ENCODE measurements around the gene UBE2D4.
"Not testable (repeated sequence)": the region's sequence is repeated elsewhere in the genome, so short reads cannot be mapped to it uniquely, and the experiment has no call there.

The UBE2D4 gene

DNA sequence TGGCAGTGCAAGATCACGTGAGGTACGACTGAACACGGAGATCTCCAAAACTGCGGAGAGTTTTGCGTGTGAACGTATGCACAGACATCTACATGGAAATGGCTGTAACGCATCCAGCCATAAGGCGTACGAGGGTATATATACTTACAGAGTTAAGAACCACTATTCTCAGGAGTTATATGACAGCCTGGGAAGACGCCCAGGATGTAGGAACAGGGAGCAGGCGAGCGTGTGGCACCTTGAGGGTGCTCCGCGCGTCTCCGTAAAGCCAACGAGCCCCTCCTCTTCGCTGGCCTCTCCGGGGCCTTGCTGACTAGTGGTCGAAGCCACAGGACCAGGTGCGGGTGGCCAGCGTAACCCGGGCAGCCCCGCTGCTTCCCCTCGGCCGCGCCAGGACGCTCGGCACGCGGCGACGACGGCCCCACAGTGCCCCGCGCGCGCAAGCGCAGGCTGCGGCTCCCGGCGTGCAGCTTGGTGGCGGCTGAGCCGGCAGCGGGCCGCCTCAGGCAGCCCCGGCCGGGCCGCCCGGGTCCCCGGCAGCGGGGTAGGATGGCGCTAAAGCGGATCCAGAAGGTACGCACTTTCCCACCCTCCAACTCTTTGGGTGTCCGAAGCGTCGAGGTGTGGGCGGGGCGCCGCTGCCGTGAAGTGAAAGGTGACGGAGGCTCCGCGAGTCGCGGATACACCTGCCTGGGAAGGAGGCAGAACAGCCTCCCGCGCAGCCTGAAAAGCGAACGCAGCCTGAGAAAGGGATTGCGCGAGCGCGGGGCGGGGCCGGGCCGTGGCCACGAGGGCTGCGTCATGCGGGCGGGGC is at the start of gene UBE2D4:
TSS of gene UBE2D4 (plus strand) at position 453 of the 814 bp plus-strand sequence. CDS start at position 550, 97 bp downstream.
- DNase-seq = peak; percentile 85

DNA sequence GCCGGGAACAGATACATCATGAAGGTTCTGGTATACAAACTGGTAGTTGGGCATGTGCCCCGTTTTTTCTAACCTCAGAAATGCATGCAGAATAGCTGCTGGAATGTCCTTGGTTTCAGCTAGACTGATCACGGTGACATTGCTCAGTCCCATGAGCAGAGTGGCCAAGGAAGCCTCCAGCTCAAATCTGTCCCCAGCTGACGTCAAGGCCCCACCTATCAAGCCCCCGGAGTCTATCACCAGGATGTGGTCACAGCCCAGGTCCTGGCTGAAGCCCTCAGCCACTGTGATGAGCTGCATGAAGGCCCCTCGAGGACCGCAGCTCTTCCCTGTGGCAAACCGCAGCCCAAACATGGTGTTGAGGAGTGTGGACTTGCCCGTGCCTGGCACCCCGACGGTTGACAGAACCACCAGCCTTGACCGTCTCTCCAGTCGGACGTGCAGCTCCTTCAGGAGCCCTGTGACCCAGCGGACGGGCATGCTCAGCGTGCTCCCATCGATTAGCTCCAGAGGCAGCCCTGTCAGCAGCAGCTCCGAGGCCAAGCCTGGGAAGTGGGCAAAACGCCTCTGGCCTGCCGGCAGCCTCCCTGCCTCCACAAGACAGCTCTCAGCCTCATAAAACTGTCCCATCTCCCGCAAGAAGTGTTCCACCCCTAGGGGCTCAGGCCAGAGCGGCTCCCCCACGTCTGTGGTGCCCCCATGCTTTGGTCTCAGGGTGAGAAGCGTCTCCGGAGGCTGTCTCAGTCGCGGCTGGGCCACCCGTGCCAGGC is 49.1 kb upstream of the UBE2D4 start:
- DNase-seq = no peak

DNA sequence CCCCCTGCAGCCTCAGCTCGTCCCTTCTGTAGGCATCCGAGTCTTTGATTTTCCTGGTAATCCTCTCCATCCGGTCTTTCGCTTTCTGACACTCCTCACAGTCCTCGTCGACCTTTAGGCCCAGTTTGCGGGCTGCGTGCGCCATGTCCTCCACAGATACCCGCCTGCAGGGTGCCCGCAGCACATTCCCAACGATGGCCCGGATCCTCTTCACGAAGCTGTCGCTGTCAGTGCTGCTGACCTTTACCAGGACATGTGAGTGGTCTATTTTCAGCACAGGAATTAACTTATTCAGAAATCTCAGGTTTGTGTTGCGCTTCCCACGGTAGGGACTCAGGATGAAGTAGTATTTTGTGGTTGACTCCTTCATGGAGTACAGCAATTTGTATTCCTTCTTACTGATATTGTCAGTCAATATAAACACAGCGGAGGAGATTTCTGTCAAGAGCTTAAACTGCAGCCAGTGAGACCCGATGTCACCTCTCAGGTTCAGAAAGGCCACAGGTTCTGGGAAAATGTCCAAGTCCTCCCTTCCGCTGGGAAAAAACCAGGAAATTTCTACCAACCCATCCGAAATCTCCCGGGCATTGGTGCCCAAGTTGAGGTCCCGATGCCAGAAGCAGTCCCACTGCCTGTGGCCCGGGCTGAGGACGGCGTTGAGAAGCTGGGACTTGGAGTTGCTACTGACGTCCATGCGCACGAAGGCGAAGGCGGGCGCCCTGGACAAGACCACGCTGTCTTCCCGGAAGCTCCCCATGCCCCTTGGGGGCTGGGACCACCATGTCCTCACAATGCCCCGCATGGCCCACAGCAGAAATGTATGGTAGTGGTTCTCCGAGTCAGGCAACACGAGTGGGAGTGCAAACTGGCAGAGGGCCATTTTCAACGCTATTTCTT is 48.0 kb upstream of the UBE2D4 start:
- DNase-seq = no peak

DNA sequence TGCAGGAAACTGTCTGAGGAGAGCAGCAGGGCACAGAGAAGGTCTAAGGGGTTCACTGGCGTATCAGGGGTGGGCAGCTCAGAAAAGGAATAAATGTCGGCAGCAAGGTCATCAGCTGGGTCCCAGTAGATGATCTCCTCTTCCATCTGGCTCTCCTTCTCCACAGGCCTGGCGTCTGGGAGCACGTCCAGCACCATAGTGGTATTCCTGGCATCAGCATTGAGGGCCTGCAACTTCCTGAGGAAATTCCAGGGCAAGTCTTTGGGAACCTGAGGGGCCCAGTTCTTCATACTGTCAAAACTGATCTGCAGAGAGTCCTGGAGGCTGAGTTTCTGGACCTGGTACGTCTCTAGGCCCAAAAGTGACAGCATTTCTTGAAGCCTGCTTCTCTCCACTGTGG is 47.4 kb upstream of the UBE2D4 start:
- DNase-seq = no peak

DNA sequence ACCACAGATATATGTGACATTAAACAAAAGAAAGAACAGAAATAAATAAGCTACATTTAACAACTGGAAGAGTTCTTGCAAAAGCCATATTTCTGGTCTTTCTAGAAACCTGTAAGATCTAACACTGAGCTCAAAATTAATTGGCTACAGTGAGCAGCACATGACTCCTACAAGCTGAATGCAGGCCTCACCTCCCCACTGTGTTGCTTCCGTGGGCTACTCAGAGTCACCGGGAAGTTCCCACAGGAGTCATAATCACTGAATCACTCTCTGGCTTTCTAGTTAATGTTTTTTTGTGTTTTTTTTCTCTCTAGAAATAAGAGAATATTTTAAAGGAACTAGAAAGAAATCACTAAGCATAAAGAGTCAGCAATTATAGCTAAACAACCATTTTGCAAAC is 46.8 kb upstream of the UBE2D4 start:
- DNase-seq = no peak

DNA sequence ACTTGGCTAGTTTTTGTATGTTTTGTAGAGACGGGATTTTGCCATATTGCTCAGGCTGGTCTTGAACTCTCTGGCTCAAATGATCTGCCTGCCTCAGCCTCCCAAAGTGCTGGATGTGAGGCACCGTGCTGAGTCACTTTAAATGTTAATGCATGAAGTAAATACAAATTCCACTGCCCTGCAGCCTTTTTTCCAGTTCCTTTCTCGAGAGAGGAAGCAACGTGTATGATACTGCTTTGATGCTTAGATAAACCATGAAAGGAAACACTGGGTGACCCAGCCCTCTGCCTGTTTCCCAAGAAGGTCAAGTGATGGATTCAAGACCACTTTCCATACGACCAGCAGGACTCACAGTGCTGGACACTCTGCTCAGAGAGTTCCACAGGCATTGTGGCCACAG is 45.6 kb upstream of the UBE2D4 start:
- no peak for DNase-seq

DNA sequence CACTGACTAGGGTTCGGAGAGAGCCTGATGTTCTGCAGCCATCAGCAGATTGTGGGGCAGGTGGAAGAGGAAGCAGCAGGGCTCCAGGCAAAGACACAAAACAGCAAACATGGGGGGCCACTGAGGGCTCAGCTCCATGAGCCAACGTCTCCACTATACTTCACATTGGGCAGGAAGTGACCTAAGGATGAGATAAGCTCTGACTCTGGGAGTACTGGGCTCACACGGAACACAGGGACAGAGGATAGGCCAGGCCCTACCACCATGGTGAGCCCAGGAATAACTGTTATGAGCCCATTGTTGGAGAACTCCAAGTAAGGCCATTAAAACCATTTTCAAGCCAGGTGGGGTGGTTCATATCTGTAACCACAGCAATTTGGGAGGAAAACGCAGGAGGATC is 42.0 kb upstream of the UBE2D4 start:
- DNase-seq = no peak

DNA sequence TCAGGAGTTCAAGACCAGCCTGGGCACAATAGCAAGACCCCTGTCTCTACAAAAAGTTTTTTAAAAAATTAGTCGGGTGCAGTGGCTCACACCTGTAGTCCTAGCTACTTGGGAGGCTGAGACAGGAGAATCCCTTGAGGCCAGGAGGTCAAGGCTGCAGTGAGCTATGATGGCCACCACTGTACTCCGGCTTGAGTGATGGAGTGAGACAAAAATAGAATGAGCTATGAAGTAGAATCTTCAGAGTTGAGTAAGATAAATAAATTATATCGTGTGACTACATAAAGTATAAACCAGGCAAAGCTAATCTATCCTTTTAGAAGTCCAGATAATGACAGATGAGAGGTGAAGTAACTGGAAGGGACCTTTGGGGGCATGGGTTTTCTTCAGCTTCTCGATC is 41.6 kb upstream of the UBE2D4 start:
- DNase-seq = no peak

DNA sequence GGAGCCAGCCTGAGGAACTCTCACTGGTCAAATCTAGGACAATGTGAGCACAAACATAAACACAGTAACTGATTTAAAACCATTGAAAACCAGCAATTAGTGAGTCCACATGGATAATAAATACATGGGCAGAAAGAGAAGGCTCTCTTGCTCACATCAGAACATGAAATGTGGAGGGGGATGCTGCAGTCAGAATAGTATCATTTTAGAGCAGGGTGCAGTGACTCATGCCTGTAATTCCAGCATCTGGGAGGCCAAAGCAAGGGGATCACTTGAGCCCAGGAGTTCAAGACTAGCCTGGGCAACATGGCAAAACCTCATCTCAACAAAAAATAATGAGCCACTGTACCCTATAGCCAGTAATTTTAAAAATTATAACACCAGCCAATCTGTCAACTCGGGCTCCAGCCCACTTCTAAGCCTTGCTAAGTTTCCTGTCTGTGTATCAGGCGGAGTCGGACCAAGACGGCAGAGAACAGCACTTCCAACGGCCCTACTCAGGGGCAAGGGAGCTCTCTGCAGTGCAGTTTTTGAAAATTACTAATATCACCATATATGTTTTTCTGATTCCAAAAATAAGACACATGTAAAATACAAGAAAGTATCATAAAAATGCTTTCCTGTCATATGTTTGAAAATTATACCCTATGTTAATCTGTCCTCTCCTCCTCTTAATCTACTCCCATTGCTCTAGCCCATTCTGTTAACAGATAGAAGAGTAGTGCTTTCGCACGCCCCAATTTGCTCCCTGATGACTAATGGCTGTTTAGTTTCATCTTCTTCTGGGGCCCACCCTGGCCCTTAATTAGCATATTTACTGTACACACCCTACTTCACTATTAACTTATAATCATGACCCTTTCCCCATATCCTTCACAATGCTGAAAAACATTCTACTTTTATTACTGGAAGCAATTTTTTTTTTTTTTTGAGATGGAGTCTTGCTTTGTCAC is 37.0 kb upstream of the UBE2D4 start:
- DNase-seq = no peak

DNA sequence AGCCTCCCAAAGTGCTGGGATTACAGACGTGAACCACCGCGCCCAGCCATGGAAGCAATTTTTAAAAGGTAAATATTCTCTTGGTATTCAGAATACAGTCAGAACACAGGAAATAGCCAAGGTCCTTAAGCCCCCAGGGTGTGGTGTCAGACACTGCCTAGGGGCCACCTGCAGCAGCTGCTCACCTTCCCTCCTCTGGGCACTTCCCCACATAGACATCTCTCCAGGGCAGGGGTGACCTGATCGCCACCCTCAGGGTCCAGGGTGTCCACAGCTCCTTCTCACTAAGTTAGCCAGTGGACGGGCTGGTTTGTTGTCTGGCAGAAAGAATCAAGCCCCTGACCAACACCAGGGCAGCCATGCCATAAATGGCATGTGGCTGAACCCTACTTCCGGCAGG is 35.8 kb upstream of the UBE2D4 start:
- DNase-seq = no peak

DNA sequence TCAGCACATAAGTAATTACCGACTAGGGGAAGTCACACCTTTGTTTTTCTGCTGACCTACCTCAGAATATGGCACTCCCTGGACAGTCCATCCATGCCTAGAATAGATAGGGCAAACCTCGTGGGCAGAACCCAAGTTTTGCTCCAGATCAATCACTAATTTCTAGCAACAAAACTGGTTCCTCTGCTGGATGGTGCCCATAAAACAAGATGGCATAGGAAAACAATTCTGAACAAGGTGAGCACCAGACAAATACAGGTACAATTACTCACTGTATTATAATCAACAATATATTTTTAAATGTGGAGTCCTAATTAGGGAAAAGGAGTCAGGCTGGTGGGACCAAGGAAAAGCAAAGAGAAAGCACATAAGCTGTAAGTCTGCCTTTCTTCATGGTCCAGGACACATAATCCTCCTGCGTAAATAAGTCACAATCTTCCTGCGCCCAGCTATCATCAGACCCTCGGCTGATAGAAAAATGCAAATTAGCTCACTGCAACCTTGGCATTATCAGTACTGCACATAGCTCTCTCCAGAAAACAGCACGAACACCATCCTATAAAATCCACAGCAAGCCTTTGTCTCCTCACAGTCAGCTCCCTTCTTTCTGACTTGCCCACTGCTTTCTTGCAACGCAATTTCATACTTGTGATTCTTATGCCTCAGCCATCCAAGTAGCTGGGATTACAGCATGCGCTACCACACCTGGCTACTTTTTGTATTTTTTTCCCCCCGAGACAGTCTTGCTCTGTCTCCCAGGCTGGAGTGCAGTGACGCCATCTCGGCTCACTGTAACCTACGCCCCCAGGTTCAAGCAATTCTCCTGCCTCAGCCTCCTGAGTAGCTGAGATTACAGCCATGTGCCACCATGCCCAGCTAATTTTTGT is 34.9 kb upstream of the UBE2D4 start:
- DNase-seq = no peak

DNA sequence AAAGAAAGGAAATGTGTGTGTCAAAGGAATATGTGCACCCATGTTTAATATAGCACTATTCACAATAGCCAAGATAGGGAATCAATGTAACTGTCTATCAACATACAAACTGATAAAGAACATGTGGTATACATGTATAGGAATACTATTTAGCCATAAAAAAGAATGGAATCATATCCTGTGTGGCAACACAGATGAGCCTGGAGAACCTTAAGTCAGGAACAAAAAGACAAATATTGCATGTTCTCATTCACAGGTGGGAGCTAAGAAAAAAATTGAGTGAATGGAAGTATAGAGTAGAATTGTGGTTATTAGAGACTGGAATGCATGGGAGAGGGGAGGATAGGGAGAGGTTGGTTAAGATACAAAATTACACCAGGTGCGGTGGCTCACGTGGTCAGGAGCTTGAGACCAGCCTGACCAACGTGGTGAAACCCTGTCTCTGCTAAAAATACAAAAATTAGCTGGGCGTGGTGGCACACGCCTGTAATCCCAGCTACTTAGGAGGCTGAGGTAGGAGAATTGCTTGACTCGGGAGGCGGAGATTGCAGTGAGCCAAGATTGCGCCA is 30.3 kb upstream of the UBE2D4 start:
- no peak for DNase-seq

DNA sequence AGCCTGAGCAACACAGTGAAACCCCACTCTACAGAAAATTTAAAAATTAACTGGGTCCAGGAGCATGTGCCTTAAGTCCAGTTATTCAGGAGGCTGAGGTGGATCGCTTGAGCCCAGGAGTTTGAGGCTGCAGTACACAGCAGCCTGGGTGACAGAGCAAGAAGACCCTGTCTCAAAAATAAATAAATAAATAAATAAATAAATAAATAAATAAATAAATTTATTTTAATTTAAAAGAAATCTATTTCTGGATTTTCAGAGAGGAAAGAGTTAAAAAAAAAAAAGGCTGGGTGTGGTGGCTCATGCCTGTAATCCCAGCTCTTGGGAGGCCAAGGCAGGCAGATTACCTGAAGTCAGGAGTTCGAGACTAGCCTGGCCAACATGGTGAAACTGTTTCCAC is 27.7 kb upstream of the UBE2D4 start:
- not testable (repeated sequence) for DNase-seq

DNA sequence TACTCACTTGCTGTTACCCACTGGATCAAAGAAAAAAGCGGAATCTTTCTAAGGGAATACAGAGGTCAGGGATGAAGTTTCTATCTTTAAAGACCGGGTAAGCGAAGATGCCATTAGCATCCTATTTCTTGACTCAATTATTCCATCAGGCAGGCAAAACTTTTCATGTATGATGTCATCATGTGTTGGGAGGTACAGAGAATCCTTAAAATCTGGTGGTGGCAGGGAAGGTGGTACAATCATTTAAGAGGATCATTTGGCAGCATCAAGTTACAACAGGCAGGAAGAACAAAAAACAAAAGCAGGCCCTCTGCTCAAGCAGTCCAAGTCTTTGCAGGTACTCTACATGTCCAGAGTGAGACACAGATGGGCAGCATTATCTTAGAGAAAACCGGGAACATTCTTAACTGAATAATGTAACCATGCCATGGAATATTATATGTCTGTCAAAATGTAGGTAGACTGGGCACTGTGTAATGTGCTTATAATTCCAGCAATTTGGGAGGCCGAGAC is 23.6 kb upstream of the UBE2D4 start:
- DNase-seq = no peak

DNA sequence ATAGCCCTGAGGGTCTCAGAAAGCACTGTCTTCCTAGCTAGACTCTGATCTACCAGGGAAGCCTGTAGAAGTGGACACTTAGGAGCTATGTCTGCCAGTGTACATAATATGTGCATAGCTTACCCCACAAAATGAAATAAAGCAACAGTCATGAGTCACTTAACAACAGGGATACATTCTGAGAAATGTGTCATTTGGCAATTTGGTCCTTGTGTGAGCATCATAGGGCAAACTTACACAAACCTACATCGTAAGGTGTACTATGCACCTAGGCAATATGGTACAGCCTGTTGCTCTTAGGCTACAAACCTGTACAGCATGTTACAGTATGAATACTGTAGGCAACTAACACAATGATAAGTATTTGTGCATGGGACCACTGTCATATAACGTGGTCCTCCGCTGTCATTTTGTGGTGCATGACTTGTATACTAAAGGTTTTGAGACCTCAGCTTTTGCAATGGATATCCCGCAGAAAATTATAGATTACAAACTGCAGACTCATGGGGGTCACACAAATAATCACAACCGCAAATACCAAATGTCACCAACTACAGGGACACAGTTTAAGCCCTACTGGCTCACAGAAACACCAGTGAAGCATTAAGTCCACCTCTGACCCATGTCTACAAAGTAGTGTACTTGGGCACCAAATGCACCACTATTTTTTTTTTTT is 21.6 kb upstream of the UBE2D4 start:
- DNase-seq = no peak

DNA sequence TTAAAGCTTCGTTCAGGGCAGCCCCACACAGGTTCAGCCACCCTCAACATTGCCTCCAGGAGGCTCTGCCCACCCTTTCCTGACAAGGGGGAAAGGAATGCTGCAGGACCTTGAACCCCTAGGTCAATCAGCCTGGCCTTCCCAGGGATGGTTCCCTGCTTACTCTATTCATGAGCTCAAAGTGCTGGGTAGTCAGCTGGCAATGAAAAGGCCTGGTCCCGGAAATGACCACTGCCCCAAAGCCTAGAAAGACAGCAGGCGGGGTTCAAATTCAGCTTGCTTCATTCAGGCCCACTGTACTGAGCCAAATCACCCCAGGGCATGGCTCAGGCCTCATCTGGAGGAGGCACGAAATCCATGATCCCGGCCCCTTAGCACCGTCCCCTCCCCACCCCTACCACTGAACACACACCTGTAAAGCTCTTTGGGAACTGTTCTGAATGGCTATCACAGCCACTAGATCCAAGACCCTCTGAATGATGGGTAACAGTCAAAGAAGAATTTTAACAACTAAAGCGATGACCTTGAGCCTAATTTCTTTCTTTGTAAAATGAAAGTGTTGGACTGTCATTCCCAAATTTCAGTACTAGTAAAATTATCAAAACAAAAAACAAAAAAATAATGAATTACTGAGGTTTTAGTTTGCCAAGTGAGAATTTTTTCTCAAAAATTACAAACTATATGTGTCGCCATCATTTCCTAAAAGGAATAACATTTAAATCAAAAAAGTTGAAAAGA is 20.9 kb upstream of the UBE2D4 start:
- DNase-seq = no peak

DNA sequence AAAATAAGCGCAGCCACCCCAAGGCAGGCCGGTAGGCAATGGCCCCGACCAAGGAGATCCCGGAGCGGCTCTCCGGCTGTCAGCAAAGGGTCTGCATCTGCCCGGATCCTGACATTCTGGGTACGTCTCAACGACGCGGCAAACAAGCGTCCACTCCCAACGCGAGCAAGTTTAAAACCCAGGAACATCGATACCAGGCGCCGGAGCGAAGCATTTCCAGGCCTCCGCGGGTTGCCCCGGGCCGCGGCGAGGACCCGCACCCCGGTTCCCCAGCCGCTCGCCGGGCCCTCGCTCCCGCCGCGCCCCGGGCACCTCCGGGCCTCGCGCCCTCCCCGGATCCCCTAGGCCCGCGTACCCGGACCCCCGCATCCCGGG is 20.3 kb upstream of the UBE2D4 start:
- peak; percentile 73 for DNase-seq

DNA sequence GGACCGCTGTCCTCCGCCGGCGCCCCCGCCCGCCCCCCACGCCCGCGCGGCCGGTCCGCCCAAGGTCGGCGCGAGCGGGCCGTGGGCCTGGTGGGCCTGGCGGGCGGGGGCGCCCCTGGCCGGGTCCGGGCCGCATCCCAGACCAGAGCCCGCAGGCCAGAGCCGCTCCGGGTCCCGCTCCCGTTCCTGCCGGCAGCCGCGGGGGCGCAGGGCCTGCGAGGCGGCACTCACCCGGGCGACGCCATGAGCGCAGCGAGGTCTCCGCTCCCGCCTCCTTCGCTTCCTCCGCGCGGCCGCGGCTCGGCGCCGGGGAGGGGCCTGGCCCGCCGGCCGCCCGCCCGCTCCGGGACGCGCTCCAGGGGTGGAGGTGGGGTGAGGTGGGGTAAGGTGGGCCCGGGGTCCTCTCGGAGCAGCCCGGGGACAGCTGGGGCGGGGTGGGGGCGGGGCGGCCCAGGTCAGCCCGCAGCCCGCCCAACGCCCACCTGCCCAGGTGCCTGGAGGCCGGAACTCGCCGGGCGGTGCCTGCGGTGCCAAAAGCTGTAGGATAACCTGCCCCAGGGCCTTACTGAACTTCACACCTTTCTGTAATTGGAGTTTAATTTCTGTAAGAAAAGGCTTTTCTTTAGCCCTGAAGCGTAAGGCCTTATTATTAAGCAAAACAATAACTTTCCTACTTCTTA is 19.8 kb upstream of the UBE2D4 start, which contains the start of gene URGCP:
TSS of gene URGCP (minus strand) at position 266 of the 680 bp plus-strand sequence. CDS start at position 245, 21 bp downstream.
- DNase-seq = peak; percentile 77

Measured in right forelimb (tissue), 1 donor.